Stimulated activated CD8-positive, alpha-beta memory T cell treated with anti-CD3 and anti-CD28 coated beads, Interleukin-12 subunit alpha, Interleukin-12 subunit beta, amount 100 ng/mL, for 24 hours (primary cell): ENCODE data around the gene SAMM50.

Source experiments
- DNase-seq: peaks from one replicate; pipeline ENCODE4 v3.0.0-alpha.2; 2020; ENCODE audit errors: extremely low read depth

The SAMM50 gene

GRCh38 chr22:43945632-43946383 lies 9.4 kb upstream of the SAMM50 start:
- DNase-seq, result no peak

- DNase-seq, result no peak
Measured at GRCh38 chr22:43946384-43946667, 8.9 kb upstream of the SAMM50 start.

- DNase-seq, result no peak
Measured at GRCh38 chr22:43948836-43949406, 6.3 kb upstream of the SAMM50 start.

- DNase-seq, result no peak
Measured at GRCh38 chr22:43951391-43951790, 3.9 kb upstream of the SAMM50 start.

- DNase-seq, result no peak
Measured at GRCh38 chr22:43951966-43952365, 3.3 kb upstream of the SAMM50 start.

GRCh38 chr22:43953988-43954785 lies 1.1 kb upstream of the SAMM50 start:
- no peak for DNase-seq

GRCh38 chr22:43955883-43956782 lies 891 bp downstream of the SAMM50 start:
- no peak for DNase-seq

- DNase-seq, result no peak
Measured at GRCh38 chr22:43956805-43957463, 1.7 kb downstream of the SAMM50 start.

- no peak for DNase-seq
Measured at GRCh38 chr22:43957871-43958270, 2.6 kb downstream of the SAMM50 start.

- no peak for DNase-seq
Measured at GRCh38 chr22:43964314-43964857, 9.1 kb downstream of the SAMM50 start.

GRCh38 chr22:43967069-43967468 lies 11.8 kb downstream of the SAMM50 start:
- no peak for DNase-seq

GRCh38 chr22:43968614-43969013 lies 13.4 kb downstream of the SAMM50 start:
- no peak for DNase-seq

GRCh38 chr22:43969021-43969878 lies 14.0 kb downstream of the SAMM50 start:
- no peak for DNase-seq

GRCh38 chr22:43969989-43970755 lies 14.9 kb downstream of the SAMM50 start:
- no peak for DNase-seq

- no peak for DNase-seq
Measured at GRCh38 chr22:43971112-43971511, 15.9 kb downstream of the SAMM50 start.

- DNase-seq, result no peak
Measured at GRCh38 chr22:43972931-43973462, 17.8 kb downstream of the SAMM50 start.

- DNase-seq, result no peak
Measured at GRCh38 chr22:43974028-43974545, 18.8 kb downstream of the SAMM50 start.

GRCh38 chr22:43975041-43975440 lies 19.8 kb downstream of the SAMM50 start:
- DNase-seq, result no peak
